HG03064 (cell line): ENCODE data around the gene SCGN.

Experiments
- ATAC-seq: cut with Tn5 transposase; IDR thresholded peaks from one replicate; pipeline ENCODE4 v1.9.1; 2021; ENCODE audit warnings: low read depth; ENCODE audit not compliant: unreplicated experiment

Gene SCGN

DNA sequence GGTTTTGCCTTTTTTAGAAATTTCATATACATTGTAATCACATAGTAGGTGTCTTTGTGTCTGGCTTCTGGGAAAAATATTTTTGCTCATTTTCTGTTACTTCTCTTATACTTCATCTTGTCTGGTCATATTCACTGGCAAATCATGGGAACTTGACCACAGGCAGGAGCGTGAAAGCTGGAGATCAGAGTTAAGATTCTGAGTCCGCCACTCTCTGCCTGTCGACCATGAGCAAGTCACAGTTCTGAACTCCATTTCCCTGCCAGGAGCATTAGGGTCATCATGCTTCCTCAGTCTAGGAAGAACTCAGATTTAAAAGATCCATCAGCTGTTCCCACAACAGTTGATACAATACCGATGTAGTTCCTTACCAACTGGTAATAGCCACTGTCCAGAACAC, 12.4 kb upstream of the SCGN start:
- no peak for ATAC-seq

DNA sequence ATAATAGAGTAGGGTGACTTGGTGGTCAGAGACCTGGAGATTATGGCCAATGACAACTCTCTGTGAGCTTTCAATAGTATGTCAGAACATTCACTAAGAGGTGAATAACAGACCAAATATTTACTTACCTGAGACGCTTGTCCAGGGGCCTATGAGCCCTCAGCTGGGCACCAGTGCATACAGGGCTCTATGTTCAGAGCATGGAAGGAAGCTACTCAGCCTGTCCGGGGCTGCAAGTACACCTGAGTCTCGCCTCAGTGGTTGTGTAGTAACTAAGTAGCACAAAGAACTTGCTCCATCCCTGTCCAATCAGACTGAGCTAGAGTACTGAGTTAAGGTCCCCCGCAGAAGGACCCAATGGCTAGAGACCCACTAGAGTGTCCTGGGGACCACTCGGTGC, 11.6 kb upstream of the SCGN start:
- no peak for ATAC-seq

DNA sequence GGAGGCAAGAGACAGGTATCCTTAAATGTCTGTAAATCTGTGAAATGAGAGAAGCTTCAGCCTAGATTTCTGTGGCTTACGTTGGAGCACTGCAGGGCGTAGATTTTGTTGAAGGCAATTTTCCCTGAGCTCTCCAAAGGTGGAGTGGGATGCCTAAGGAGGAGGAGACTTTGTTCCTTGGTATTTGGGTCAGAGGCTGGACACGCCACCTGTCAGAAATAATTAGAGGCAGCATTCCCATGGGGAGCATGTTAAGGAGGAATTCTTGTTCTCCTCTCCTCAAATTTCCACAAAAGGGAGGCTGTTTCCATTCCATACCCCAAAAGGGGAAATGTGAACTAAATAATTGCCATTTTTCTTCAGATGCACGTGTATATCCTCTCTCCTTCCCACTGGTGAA, 11.1 kb upstream of the SCGN start:
- ATAC-seq, result no peak

DNA sequence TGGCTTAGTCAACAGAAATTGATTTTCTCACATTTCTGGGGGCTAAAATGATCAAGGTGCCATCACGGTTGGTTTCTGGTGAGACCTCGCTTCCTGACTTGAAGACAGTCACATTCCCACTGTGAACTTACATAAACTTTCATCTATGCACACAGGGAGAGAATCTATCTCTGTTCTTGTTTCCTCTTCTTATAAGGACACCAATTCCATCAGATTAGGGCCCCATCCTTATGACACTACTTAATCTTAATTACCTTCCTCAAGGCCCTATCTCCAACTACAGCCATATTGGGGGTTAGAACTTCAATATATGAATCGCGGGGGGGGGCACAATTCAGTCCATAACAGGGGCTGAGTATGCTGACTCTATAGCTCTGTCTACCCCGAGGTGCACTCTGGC, 10.6 kb upstream of the SCGN start:
- no peak for ATAC-seq

DNA sequence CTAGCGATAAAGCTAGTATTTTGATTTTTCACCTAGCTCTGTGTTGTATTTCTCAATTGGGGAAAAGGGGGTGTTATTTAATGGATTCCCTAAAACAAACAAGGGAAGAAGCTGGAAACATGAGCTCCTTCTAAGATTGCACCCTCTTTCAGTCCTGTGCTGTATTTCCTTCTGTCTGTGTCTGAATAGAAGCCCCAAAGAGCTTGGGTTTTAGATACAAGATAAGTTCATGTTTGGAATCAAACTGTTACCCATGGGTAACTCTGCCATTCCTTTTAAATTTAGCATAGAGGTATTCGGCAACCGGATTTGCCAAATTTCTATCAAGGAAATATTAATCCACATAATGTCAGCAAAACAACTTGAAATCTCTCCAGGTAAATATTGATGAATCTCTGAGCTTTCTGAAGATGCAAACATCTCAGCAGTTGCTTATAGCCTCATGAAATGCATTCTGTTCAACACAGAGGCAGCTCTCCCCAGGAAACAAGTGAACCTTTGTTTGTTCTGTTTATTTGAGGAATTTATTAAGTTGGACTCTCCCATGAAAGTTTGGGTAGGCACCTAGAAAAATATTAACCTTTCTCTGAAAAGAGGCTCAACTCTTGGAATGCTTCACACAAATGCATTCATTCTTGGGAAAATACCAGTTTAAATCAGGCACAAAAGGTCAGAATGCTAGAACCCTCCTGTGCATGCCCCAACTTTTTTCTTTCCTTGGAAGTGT, 9.9 kb upstream of the SCGN start:
- ATAC-seq, result no peak

DNA sequence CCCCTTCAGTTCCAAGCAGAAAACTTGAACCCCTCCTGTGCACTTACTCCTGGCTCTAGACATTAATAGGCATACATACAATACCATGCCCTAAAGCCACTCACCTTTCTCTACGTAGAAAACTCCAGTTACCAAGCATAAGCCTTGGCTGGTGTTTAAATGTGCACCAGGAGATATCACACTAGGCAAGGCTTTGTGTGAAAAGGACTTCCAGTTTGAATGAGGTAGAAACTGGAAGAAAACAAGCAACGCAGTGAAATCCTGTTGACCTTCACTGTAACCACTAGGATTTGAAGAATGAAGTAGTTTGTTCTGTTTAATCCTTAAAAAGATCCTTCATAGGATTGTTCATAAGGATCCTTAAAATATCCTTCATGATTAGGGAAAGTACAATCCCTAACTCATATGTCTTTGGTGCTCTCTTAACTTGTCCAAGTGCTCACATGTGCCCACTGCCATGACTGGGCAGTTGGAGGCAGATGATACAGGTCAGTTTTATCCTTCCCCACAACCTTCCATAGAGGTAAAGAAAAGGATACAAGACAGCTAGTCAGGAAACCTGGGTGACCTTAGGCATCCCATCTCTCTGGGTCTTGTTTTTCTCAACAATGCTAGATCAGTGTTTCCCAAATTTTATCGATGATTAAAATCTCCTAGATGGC, 9.2 kb upstream of the SCGN start:
- ATAC-seq, result no peak

DNA sequence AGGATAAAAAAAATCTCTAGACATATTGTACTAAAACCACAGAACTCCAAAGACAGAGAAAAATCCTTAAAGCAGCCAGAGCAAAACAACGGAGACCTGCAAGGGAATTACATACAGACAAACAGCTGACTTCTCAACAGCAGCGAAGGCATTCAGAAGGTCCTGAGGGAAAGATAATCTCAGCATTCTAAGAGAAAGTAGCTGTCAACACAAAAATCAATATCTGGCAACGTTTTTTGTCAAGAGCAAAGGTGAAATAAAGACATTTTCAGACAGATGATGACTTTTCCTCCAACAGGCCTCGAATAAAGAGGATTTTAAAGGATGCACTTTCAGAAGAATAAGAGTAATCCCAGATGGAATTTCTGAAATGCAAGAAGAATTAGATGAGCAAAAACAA, 6.1 kb upstream of the SCGN start:
- no peak for ATAC-seq

DNA sequence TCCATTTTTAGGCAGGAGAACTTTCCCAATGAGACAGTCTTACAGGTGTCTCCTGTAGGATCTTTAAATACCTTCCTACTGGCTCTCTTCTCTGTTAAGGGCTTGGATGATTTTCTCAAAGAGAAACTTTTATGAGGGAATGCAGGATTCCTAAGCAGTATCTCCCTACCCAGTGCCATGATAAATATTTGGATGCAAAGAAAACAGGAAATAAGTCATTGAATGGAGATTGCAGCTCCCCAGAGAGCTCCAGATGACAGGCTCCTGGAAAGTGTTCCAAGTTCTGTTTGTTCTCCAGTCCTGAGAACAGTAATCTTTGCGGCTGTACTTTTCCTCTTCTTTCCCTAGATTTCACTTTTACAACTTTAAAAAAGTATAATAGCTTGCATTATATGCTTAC, 2.4 kb upstream of the SCGN start:
- no peak for ATAC-seq

DNA sequence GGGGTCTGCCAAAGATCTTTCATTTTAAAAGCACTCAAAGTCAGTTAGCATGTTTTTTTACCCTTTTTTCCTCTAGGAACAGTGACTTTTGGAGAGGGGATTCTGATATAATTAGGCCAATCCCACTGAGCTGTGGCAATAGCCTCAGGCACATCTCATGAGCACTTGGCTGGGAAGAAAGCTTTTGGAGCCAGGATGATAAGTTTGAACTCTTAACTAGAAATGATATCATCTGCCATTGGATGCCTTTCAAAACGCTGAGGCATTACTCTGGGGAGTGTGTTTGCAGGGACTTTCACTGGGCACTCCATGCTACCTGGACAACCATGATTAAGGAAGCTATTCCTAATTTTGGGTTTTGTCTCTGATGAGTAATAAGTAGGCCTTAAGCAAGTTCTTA, 3.7 kb downstream of the SCGN start:
- ATAC-seq, result no peak

DNA sequence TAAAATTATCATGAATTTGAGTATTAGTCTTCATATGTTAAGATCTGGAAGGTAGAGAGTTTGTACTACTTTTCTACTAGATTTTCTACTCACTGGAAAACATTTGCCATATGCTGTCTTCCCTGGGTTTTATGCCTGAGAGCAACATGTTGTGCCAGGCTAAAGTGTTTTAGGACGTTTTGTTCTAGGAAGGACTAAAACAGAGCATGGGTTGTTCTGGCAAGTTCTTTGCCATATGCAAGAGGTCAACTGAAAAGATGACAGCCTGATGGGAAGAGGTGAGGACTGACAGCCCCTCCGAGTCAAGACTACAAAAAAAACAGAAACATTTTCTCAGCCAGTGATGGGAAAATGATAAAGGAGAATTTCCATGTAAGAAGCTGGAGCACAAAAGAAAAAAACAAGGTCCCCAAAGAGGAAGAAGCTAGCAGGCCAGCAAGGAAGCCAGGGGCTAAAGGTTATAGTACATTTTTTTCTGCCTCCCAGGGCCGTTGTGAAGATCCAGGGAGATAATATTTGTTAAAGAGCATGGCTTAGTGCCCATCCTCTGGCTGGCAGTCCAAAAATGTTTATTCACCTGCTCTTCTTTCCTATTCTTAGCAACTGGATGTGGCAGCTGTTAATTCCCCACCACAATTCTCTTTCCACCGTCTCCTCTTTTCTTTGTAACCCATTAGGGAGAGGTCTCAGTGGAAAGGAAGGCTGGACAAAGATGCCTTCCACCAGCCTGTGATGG, 7.8 kb downstream of the SCGN start:
- ATAC-seq, result no peak

DNA sequence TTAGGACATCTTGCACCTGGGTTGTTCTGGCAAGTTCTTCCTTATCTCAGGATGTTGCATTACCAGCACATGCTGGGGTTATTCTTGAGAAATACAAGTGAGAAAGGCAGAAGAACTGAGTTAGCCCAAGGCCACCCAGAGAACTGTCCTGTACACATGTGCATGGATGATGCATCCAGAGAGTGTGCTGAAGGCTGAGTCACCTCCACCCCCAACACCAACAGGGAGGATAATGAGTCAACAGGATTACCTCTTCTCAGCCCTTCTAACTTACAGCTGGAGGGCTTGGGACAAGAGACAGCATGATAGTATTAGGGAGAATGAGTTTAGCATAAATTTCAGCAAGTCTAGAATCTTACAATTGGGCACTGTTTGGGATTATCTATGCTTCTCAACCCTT, 8.5 kb downstream of the SCGN start:
- ATAC-seq, result no peak

DNA sequence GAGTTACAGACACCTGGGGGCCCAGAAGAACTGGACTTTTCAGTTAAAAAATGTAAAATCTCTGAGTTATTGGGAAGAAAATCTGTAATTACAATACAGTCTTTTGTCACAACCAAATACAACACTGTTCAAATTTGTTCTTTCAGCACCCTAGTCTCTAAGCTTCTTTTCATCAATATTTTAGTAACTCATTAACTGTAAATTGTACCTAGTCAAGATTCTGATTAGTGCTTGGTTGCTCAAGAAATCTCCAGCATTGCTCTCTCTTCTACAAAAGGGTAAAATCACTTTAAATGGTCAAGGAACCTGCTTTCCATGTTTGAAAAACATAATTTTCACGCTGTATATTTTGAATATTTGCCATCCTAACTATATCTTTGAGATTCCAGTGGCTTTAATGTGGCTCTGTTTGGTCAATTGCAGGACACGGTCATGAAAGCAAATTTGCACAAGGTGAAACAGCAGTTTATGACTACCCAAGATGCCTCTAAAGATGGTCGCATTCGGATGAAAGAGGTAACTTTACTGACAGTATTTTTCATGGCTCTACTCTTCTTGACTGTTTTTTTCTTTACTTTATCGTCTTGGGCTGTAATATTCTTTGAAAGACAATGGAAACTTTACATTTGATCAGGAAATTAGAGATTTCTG, 9.2 kb downstream of the SCGN start:
- ATAC-seq, result no peak

DNA sequence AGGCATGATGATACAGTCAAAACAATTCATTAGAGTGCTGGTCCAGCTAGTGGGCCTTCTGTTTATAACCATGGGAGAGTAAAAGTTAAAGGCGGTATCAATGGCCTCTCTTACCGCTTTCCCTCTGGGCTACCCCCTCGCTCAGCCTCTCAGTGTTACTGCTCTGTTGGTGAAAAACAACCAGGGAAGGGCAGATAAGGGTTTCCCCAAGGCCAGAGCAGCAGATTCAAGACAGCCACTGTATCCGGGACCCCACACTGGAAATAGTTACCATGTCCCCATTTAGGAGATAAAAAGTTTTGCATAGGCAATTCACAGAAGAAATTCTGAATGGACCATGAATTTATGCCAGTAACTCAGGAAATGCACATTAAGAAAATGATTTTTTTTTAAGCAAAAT, 13.4 kb downstream of the SCGN start:
- no peak for ATAC-seq

DNA sequence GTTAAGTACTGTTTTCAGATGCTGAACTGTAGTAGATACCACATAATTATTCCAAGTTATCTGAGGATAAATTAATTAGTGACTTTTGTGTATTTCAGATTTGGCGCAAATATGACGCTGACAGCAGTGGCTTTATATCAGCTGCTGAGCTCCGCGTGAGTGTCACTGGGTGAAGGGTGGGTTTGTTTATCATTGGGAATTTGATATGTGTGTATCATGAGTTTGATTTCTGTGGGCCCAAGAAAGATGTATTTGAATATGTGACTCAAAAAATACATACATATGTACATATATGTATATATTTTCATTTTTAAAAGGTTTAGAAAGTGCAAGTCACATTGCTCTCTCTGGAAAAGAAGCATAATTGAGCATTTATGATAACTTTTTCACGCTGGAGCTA, 17.4 kb downstream of the SCGN start:
- ATAC-seq, result no peak

DNA sequence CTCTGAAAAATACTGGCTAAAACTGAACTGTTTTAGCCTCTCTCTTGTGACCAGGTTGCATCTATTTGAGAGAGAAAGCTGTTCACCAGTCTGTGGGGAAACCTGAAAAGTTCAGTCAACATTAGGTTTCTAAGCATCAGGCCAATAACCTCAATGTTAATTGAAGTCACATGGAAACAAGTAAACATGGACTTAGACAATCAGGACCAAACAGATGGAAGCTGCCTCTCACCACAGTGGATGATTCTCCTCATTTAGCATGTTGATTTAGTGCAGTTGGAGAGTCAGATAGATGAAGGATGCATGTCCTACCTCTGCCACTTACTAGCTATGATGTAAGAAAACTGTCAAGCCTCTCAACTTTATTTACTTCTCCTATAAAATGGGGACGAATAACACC, 18.2 kb downstream of the SCGN start:
- ATAC-seq, result no peak

DNA sequence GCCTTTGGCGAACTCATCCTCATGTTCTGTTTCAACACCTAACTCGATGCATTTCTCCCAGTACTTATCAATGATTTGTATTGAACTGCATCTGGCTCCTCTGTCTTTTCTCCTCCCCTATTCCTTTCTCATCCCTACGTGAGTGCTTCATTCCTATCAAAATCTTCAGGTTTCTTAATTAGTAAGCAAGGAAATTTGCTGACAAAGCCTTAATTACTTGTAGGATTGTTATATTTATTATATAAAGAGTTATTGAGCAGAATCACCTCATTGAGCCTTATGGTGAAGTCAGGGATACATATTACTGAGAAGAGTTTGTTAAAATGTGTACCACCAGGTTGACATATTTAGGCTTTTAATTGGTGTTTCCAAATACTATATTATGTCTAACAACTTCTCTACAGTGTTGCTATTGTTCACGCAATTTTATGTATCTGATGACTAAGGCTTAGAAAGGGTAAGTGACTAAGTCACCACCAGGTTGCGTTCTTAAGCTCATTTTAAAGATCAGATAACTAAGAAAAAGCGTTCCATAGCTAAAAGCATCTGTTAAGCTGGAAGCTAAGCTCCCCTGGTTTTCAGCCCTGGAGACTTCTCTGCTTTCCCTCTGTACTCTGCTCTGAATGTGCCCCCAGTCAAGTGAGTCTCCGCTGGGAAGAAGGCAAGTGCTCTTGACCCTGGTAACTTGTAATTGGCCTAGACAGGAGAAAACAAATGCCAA, 18.9 kb downstream of the SCGN start:
- no peak for ATAC-seq

DNA sequence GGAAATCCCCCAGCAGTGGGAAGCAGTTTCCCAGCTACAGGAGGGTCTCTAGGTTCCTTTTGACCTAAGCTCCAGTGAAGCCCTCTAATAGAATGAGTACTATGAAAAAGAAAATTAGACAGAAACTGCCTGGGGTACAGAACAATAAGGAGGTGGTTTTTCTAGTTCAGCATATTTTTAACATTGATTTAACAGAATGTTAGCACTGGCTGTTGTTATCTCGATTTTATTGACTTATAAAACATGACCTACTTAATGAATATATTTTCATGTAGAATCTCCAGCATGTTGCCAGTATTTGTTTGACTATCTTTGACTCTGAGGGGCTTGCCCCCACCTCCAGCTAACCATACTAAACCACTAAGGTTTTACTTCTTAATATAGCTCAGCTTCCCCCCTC, 19.6 kb downstream of the SCGN start:
- no peak for ATAC-seq

DNA sequence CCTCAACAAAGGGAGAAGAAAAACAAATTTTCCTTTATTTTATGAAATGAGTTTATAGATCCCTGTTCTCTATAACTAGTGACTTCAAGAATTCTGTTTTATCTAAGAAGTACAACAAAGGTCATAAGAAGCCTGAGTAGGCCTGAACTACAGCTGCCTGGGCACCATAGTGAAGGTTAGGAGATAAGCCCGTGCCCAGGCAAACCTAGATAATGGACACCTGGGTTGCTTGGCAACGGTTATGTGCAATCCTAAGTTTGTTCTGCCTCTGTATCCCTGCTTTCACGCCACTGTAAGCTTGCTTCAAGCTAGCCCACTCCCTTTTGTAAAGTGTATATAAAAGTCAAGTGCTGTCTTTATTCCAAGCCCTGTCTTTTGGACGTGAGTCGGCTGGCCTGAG, 23.2 kb downstream of the SCGN start:
- ATAC-seq, result no peak

DNA sequence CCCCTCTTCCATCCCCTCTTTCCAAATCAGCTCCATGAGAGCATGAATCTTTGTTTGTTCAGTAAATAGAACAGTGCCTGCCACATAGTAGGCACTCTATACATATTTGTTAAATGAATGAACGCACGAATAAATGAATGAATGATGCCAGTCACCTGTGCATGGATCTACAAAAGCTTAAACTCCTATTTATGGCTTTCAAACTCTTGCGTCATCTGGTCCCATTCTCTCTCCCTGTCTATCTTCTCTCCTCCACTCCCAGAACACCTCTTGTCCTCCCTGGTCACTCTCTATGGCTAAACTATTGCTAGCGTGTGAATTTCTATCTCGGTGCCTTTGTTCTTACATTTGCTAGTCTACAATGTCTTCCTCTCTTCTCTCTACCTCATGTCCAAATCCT, 24.8 kb downstream of the SCGN start:
- ATAC-seq, result no peak

DNA sequence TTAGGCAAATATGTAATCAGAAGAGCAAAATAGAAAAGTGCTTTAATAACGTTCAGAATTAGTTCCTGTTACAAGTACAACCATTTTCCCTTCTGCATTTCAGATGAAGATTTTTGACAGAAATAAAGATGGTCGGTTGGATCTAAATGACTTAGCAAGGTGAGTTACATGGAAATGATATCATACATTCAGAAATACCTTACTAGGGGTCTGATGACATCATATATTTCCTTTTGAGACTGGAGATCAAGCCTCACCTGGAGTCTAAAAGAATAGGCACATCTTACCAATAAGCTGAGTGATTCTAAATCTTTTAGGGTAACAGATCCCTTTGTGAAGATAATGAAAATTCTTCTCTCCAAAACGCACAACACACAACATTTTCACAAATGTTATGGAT, 29.8 kb downstream of the SCGN start:
- no peak for ATAC-seq

DNA sequence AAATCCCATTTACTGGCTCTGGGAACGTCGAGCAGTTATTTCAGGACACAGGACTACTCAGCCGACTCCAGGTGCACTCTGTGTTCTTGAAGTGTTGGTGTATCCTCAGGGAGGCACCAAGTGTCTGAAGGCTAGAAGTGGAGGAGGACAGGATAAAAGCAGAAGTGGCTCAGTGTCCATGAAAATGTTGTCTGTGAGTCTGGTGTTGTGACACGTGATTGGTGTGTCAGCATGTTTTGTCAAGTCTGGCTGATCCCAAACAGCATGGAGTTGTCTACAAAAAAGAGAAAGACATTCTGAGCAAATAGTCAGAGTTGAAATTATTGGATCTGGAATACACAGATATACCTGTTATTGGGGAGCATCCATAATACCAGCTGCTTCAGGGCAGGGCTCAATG, 30.3 kb downstream of the SCGN start:
- no peak for ATAC-seq
